GM19025 (cell line): ENCODE data around the gene CACNG7.

Experiments
- ATAC-seq: cut with Tn5 transposase; IDR thresholded peaks from one replicate; pipeline ENCODE4 v1.9.1; 2021; ENCODE audit warnings: mild to moderate bottlenecking, low read depth, moderate library complexity; ENCODE audit not compliant: unreplicated experiment

Gene CACNG7

GRCh38 chr19:53980539-53981375 is 71.7 kb downstream of the CACNG7 start:
- ATAC-seq: no peak

GRCh38 chr19:53981376-53981951 is 72.4 kb downstream of the CACNG7 start:
- no peak for ATAC-seq

DNA sequence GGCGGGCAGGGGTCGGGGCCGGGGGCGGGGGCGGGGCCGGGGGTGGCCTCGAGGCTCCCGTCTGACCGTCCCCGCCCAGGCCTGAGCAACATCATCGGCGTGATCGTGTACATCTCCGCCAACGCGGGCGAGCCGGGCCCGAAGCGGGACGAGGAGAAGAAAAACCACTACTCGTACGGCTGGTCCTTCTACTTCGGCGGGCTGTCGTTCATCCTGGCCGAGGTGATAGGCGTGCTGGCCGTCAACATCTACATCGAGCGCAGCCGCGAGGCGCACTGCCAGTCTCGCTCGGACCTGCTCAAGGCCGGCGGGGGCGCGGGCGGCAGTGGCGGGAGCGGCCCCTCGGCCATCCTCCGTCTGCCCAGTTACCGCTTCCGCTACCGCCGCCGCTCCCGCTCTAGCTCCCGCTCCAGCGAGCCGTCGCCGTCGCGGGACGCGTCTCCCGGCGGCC is 72.9 kb downstream of the CACNG7 start:
- no peak for ATAC-seq

GRCh38 chr19:53982611-53983010 is 73.5 kb downstream of the CACNG7 start:
- ATAC-seq: no peak

DNA sequence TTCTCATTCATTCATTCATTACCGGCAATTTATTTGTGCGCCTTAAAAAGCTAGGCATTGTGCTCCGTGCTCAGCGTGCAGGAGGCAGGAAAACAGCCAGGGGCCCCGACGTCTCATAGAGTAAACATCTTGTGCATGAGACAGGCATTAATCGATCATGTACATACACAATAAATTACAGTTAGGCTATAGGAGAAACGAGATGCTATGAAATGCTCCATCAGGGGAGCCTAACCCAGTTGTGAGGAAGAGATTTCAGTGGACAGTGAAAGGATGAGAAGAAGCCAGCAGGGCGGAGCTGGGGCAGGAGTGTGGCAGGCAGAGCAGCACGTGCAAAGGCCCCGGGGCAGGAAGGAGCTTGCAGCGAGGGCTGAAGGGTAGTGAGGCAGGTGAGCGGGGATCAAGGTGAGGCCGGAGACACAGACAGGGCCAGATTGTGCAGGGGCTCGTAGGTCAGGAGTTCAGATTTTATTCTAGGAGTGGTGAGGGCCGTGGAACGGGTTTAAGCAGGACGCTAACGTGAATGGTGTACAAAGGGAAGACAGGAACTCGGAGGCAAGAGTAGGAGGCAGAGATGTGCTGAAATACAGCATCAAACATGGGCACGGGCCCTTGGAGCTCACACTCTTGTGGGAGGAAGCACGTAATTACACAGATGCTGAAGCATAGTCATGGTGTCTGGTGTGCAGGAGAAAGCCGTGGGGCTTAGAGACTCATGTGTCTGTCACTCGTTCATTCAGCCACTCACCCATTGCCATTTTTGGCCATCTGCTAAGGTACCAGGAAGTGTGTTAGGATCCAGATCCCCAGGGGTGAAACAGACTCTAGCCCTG is 74.6 kb downstream of the CACNG7 start:
- ATAC-seq: no peak

DNA sequence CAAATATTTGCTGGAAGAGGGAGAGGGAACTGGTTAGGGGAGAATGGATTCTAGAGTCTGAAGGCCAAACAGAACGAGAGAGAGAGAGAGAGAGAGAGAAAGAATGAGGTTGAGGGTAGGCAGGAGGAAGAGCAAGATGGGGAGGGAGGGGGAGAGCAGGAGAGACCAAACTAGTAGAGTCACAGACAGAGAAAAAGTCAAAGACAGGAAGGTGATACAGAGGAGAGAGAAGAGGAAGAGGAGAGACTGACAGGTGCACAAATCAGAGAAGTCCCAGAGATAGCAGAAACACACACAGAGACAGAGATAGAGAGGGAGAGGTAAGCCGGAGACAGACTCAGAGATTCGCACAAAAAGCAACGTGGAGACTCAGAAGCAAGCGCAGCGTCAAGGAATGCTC is 76.8 kb downstream of the CACNG7 start:
- ATAC-seq: no peak

GRCh38 chr19:53988981-53989380 is 79.9 kb downstream of the CACNG7 start:
- no peak for ATAC-seq

DNA sequence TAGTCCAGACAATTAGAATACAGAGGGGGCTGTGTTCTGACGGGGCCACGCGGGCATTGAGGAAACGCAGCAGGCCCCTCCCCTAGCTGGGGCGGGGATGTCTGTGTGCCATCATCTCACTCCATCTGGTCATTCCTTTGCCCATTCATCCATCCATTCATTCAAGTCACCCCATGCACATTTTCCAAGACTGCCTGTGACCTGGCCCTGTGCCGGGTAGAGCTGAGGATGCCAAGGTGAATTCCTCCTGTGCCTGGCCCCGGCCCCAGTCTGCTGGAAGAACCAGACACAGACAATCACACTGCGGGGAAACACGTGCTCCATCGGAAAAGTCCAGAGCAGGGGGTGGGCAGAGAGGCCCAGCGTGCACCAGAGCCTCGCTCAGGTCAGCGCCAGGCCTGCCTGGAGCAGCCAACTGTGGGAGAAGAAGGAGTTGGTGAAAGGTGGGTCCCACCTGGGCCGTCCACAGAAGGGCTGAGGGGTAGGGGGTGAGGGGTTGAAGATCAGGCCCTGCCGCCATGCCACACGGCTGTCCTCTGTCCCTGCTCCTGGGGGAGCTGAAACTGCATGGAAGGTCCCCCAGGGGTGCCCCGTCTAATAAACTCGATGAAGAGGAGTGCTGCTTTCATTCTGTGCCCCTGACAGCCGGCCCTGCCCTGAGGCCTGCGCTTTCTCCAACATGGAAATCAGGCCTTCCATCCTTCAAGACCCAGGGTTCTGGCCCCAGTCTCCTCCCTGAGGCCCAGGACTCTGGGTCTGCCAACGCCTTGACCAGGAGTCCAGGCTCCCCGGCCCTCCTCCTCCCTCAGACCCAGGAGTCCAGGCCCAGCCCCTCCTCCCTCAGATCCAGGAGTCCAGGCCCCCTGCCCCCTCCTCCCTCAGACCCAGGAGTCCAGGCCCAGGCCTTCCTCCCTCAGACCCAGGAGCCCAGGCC is 80.8 kb downstream of the CACNG7 start:
- no peak for ATAC-seq

DNA sequence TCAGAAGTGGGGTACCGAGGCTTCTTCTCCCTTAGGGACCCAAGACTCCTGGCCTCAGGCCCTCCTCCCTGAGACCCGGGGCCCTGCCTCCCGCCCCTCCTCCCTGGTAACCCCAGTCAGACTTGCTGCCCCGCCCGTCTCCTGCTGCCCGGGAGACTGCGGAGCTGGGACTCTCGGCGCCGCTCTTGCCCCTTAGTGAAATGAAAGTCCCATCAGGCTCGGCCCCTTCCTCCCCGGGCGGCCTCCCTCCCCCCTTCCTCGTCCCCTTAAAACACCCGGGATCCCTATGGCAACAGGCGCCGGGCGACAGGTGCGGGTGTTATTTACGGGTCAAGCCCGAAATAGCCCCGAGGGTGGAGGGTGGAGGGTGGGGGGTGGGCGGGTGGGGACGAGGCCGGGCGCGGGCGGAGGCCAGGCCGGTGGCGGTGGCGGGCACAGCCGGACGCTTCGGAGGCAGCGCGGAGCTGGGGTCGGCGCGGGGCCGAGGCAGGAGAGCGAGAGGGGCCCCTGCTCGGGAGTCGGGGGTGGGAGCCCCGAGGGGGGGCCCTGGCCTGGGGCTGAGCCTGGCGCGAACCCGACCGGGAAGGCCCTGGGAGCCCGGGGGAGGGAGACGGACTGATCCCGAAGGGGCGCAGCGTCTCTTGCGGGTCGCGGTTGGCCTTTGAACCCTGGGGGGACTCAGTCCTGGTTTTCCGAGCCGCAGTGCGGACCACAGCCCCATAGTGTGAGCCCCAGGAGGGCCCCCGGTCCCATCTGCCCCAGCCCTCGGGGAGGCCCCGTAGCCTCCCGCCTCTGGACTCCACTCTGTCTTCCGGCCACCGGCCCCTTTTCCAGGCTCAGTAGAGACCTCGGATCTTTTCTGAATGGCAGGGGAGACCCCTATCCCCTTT is 82.4 kb downstream of the CACNG7 start, which contains the start of gene CACNG6:
Gene CACNG6 (plus strand): TSS at position 414 of the 890 bp plus-strand sequence. CDS start 1,241 bp downstream, outside the sequence.
- no peak for ATAC-seq

GRCh38 chr19:53992211-53992610 is 83.1 kb downstream of the CACNG7 start:
- no peak for ATAC-seq

GRCh38 chr19:53992815-53993214 is 83.7 kb downstream of the CACNG7 start:
- no peak for ATAC-seq

- no peak for ATAC-seq
These were observed 84.4 kb downstream of the CACNG7 start for GRCh38 chr19:53993448-53993847.
